HG03159 (cell line): Measurements from ENCODE around the gene TOR1A.

Source experiments
- ATAC-seq: cut with Tn5 transposase; IDR thresholded peaks from one replicate; pipeline ENCODE4 v1.9.1; 2021; ENCODE audit warnings: mild to moderate bottlenecking, moderate library complexity; ENCODE audit not compliant: unreplicated experiment

The TOR1A gene, protein sequence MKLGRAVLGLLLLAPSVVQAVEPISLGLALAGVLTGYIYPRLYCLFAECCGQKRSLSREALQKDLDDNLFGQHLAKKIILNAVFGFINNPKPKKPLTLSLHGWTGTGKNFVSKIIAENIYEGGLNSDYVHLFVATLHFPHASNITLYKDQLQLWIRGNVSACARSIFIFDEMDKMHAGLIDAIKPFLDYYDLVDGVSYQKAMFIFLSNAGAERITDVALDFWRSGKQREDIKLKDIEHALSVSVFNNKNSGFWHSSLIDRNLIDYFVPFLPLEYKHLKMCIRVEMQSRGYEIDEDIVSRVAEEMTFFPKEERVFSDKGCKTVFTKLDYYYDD

GRCh38 chr9:129823935-129824601, at the start of gene TOR1A:
Gene TOR1A (minus strand): TSS chr9:129824136. CDS start chr9:129824085, 51 bp downstream.
- peak; percentile 88 for ATAC-seq

DNA sequence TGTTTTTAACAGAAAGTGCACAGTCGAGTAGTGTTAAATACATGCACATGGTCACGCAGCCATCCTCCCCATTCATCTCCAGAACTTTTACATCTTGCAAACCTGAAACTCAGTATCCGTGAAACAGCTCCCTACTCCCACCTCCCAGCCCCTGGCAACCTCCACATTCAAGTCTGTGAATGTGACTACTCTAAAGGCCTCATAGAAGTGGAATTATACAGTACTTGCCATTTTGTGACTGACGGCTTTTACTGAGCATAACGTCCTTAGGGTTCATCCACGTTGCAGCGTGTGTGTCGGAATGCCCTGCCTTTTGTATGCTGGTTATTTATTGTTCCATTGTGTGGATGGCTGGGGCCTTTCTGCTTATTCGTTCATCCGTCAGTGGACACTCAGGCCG, 47.1 kb upstream of the TOR1A start:
- no peak for ATAC-seq

- no peak for ATAC-seq
These were observed 45.9 kb upstream of the TOR1A start for GRCh38 chr9:129869585-129870501.

- ATAC-seq = no peak
These were observed 45.0 kb upstream of the TOR1A start for GRCh38 chr9:129868872-129869486.

GRCh38 chr9:129868023-129868871, 44.3 kb upstream of the TOR1A start:
- ATAC-seq = no peak

GRCh38 chr9:129867136-129868022, 43.4 kb upstream of the TOR1A start:
- no peak for ATAC-seq

DNA sequence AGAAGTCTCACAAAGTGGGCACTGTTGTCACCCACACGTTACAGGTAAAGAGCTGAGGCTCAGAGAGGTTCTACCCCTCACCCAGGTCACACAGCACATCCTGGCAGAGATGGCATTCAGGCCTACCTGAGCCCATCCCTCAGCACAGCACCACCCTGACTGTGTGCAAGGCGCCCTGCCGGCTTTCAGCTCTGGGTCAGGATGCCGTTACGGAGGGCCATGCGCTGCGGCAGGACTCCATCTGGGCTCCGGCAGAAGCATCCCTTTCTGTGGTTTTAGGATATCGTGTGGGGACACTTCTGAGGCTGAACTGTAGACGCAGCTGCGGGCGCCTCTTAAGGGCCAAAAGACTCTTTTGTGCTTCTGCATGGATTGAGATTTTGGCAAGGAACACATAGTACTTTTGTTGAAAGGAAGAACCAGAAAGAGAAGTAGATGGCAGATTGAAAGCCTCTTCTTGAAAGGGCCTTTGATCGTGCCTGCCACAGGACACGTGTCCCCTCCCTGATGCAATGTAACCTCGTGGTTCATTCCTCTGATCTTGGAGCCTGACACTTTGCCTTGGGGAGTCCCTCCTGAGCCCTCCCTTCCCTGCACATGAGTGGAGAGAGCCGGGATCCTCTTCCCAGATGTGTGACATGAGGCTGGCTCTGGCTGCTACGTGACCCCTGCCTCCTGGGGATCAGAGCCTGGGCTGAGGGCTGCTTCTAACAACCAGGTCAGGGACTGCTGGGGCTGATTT, 42.6 kb upstream of the TOR1A start:
- ATAC-seq = no peak

- ATAC-seq = no peak
These were observed 41.9 kb upstream of the TOR1A start for GRCh38 chr9:129865668-129866320.

GRCh38 chr9:129864991-129865647, 41.2 kb upstream of the TOR1A start:
- ATAC-seq = no peak

- ATAC-seq = no peak
These were observed 39.2 kb upstream of the TOR1A start for GRCh38 chr9:129863059-129863690.

DNA sequence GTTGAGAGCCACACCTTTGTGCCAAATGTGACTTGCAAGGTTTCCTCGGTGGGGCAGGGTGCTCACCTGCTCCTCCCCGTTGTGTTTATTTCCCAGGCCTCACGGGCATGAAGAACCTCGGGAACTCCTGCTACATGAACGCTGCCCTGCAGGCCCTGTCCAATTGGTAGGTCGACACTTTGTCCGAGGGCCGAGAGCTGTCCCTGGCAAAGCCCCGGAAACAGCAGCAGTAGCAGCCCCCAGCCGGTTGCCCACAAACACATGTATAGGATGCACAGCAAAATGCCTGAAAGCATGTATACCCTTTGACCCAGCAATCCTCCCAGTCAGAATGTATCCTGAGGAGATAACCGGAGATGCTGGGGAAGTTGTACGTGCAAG, 37.5 kb upstream of the TOR1A start:
- ATAC-seq = no peak

DNA sequence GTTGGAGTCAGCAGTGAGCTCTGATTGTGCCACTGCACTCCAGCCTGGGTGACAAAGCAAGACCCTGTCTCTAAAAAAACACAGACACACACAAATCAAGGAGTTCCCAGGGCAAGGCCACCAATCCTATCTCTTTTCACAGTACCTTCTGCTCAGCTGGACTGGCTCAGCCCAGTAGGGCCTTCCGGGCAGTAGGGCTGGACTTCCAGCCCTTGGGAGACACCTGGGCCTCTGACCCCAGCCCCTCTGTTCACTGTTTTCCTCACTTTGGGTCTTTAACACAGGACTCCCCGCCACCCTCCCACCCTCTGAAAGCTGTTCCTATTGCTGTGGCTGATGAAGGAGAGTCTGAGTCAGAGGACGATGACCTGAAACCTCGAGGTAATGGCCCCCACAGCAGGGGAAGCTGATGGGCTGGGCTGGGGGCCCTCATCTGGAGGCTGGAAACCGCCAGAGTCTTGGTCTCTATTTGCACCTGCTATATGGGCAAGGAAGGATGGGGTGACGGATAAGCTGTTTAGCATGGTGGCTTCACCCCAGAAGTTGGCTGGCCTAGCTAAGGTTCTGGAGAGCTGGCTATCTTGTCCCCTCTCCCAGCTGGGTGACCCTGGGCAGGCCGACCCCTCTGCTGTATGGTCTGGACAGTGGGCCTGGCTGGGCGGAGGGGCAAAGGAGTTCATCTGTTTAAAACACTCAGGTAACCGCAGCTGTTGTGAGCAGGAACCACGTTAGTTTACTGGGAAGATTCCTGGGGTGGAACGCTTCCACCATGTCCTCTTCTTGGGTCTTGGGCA, 36.9 kb upstream of the TOR1A start:
- ATAC-seq = no peak

GRCh38 chr9:129858167-129858962, 34.4 kb upstream of the TOR1A start:
- no peak for ATAC-seq

GRCh38 chr9:129857207-129857606, 33.3 kb upstream of the TOR1A start:
- ATAC-seq = no peak

GRCh38 chr9:129854588-129855110, 30.7 kb upstream of the TOR1A start:
- no peak for ATAC-seq
